Endothelial cell (in vitro differentiated cells): ENCODE measurements around the gene VWA8. TPM values are rescaled to one million over a fixed set of nuclear protein-coding genes. Genes with fewer than 3 reads are reported as not detected.
"Not testable (repeated sequence)": the region's sequence is repeated elsewhere in the genome, so short reads cannot be mapped to it uniquely, and the experiment has no call there.

Experiments used
- DNase-seq: peaks from one replicate; pipeline ENCODE4 v3.0.0; 2021; ENCODE audit warnings: low spot score
- H3K27ac Mint-ChIP-seq: one replicate; pipeline ENCODE4 v1.8.0; 2021; ENCODE audit warnings: mixed read lengths, inconsistent platforms; ENCODE audit not compliant: unreplicated experiment
- H3K27me3 Mint-ChIP-seq: one replicate; pipeline ENCODE4 v1.8.0; 2021; ENCODE audit warnings: mild to moderate bottlenecking, moderate library complexity, mixed read lengths, inconsistent platforms; ENCODE audit not compliant: unreplicated experiment
- H3K36me3 Mint-ChIP-seq: one replicate; pipeline ENCODE4 v1.8.0; 2021; ENCODE audit warnings: mild to moderate bottlenecking, low read depth, mixed read lengths, inconsistent platforms; ENCODE audit not compliant: unreplicated experiment
- H3K4me1 Mint-ChIP-seq: one replicate; pipeline ENCODE4 v1.8.0; 2021; ENCODE audit warnings: mild to moderate bottlenecking, mixed read lengths, inconsistent platforms; ENCODE audit not compliant: unreplicated experiment
- H3K4me3 Mint-ChIP-seq: one replicate; pipeline ENCODE4 v1.8.0; 2021; ENCODE audit warnings: mild to moderate bottlenecking, mixed read lengths, inconsistent platforms; ENCODE audit not compliant: unreplicated experiment
- H3K9me3 Mint-ChIP-seq: one replicate; pipeline ENCODE4 v1.8.0; 2021; ENCODE audit warnings: mixed read lengths, inconsistent platforms; ENCODE audit not compliant: unreplicated experiment
- CTCF ChIP-seq: fragments of 200-600 bp; sonication (generic); IDR thresholded peaks from one replicate; pipeline ENCODE4 v1.5.0; 2021; ENCODE audit warnings: antibody characterized with exemption; ENCODE audit not compliant: unreplicated experiment
- total RNA-seq: library from RNA; stranded (reverse); fragmentation: NEBNext Ultra II Directional; extraction: Animal tissue kit (Norgen Biotek cat#: 25700); gene quantifications from one replicate; pipeline ENCODE4 v1.2.1, GENCODE V29; 2021; ENCODE audit not compliant: unreplicated experiment

The VWA8 gene
- total RNA-seq, 1 donor from 2014 or later: 8.2 TPM

- TF ChIP-seq CTCF: no peak
- DNase-seq: no peak
- Mint-ChIP-seq H3K4me1 (peaks cover 3% of the 10 kb centered on the region), H3K4me3 (no peak overlapping the region), H3K27me3 (peaks cover 3% of the 10 kb centered on the region), H3K9me3 (no peaks in the 10 kb centered on the region), H3K36me3 (peaks cover 15% of the 10 kb centered on the region), H3K27ac (no peak overlapping the region)
Observed at GRCh38 chr13:41751734-41752445, 209.0 kb downstream of the VWA8 start.

GRCh38 chr13:41751277-41751676 lies 209.6 kb downstream of the VWA8 start:
- DNase-seq: no peak
- H3K27me3 Mint-ChIP-seq: peaks cover 3% of the 10 kb centered on the region
- no peak overlapping the region for H3K27ac Mint-ChIP-seq
- H3K36me3 Mint-ChIP-seq: peaks cover 15% of the 10 kb centered on the region
- no peaks in the 10 kb centered on the region for H3K9me3 Mint-ChIP-seq
- peaks cover 3% of the 10 kb centered on the region for H3K4me1 Mint-ChIP-seq
- no peak for TF ChIP-seq CTCF
- H3K4me3 Mint-ChIP-seq: no peak overlapping the region

- Mint-ChIP-seq H3K27me3 (peaks cover 3% of the 10 kb centered on the region), H3K27ac (no peak overlapping the region), H3K4me3 (no peak overlapping the region), H3K4me1 (peaks cover 3% of the 10 kb centered on the region), H3K9me3 (no peaks in the 10 kb centered on the region), H3K36me3 (peaks cover 15% of the 10 kb centered on the region)
- no peak for DNase-seq
- TF ChIP-seq CTCF: no peak
Observed at GRCh38 chr13:41746259-41746658, 214.7 kb downstream of the VWA8 start.

- not testable (repeated sequence) for DNase-seq, H3K9me3 Mint-ChIP-seq, H3K4me3 Mint-ChIP-seq, H3K27ac Mint-ChIP-seq, H3K4me1 Mint-ChIP-seq, H3K27me3 Mint-ChIP-seq
- H3K36me3 Mint-ChIP-seq: peaks cover 15% of the 10 kb centered on the region
Observed at GRCh38 chr13:41745496-41745895, 215.4 kb downstream of the VWA8 start.

- Mint-ChIP-seq H3K4me1 (no peaks in the 10 kb centered on the region), H3K4me3 (no peak overlapping the region), H3K9me3 (no peaks in the 10 kb centered on the region), H3K27me3 (no peaks in the 10 kb centered on the region), H3K27ac (no peak overlapping the region), H3K36me3 (no peaks in the 10 kb centered on the region)
- no peak for DNase-seq
- no peak for TF ChIP-seq CTCF
Observed at GRCh38 chr13:41742917-41743552, 217.9 kb downstream of the VWA8 start.
